ENCODE measurements around the gene SELENOO.

Gene SELENOO

DNA sequence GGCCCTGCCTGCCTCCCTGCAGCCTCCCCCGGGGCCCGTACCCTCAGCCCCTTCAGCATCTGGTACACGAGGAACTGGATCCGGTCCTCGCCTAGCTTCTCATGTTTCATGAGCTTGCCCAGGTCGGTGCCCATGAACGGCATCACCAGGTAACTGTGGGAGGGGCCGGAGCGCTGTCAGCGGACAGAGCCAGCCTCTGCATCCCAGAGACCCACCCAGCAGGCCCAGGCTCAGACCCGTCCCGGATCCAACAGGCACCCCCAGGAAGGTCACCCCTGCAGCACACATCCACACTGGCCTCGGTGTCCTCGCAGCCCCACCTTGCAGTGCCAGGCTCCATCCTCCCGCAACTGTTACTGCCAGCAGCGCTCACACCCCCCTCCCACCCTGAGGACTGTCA, 56.2 kb downstream of the SELENOO start:
- no peak for FAIRE-seq

DNA sequence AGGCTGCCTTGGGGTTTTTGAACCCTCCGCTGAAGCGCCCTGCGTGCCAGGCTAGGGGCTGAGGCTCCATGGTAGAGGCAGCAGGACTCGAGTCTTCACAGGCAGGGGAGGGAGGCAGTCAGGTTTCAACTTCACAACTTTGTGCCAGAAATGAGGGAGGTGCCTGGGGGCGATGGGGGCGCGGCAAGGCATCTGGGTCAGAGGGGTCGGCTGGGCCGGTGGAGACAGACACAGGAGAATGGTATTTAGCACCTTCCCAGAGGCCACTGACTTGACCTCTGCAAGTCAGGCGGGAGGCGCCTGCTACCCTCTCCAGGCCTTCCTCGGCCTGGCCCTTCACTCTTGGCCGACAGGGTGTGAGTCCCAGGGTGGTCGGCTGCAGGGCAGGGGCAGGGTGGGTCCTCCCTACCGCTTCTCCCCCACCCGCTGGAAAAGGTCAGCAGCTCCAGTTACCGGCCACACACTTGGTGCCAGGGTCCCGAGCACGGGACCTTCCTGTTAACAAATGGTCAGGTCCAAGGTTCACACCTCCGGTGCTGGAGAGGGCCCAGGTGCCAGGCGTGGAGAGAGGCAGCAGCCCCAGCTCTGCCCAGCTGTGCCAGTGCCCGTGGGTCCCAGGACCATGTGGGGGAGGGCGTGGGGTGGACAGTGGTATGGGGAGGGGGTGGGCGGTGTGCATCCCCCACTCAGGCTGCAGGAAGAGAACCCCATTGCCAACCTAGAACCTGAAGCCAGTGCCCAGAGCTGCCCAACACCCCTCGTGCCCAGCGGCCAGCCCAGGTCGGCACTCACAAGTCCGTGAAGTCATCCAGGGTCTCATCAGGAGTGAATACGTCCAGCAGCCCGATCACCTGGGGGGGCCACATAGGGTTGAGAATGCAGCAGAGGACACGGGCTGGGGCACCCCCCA, 56.9 kb downstream of the SELENOO start:
- FAIRE-seq = no peak

DNA sequence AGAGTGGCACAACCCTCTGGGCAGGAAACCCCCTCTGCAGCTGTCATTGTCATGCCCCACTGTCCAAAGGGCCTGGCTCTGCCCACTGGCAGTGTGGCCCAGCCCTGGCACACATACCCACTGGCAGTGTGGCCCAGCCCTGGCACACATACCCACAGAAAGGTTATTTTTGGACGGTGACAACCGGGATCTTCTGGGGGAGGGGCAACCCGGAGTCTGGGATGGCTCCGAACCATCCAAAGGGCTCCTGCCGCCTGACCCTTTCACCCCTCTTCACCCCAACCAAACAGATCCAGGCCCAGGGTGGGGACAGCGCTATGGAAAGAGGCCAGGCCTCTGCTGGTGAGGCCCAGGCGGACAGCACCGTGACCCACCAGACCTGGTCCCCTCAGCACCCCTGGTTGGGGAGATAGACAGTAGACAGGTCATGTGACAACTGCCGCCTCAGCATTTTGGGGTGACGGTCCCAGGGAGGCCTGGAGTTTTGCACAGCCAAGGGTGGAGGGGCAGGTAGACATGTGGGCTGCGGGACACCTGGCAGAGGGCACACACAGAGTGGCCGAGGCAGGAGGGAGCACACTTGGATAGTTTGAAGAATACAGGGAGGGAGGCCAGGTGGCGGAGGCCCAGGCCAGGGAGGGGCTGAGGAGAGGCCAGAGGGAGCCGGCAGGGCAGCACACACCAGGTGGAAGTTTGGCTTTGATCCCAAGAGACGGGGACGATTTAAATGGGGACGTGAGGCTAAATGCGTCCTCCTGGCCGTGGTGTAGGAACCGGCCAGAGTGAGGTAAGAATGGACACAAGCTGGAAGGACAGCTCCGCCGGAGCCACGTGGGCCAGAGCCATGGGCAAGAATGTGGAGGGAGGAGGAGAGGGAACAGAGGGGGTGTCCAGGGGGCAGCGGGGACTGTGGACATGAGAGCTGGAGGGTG, 57.8 kb downstream of the SELENOO start:
- FAIRE-seq = no peak

DNA sequence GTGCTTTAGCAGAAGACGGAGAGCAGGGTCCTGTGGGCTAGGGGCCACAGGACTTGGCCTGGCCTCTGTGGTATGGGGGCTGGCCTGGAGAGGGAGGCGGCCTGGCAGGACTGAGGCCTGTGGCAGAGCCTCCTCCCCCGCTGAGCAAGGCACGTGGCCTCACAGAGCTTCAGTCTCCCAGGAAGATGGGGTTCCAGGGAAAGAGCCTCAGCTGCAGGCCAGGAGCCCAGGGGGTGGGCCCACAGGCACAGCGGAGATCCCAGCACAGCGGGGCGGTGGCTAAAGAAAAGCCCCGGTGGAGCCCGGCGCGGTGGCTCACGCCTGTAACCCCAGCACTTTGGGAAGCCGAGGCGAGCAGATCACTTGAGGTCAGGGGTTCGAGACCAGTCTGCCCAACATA, 58.5 kb downstream of the SELENOO start:
- FAIRE-seq = no peak

DNA sequence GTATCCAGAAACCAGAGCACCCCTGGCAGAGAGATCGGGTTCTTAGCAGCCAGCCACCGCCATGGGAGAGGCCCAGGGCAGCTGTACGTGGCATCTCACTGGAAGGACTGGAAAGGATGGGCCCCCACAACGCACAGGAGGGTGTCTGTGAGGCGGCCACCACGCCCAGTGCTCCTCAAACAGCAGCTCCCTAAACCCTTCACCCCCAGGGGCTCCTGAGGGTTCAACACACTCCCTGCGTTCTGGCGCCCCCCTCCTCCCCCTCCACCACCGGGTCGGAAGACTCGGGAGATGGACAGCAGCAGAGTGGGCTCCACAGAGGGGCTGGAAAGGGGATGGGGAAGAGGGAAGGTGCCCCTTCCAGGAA, 59.6 kb downstream of the SELENOO start:
- no peak for FAIRE-seq

DNA sequence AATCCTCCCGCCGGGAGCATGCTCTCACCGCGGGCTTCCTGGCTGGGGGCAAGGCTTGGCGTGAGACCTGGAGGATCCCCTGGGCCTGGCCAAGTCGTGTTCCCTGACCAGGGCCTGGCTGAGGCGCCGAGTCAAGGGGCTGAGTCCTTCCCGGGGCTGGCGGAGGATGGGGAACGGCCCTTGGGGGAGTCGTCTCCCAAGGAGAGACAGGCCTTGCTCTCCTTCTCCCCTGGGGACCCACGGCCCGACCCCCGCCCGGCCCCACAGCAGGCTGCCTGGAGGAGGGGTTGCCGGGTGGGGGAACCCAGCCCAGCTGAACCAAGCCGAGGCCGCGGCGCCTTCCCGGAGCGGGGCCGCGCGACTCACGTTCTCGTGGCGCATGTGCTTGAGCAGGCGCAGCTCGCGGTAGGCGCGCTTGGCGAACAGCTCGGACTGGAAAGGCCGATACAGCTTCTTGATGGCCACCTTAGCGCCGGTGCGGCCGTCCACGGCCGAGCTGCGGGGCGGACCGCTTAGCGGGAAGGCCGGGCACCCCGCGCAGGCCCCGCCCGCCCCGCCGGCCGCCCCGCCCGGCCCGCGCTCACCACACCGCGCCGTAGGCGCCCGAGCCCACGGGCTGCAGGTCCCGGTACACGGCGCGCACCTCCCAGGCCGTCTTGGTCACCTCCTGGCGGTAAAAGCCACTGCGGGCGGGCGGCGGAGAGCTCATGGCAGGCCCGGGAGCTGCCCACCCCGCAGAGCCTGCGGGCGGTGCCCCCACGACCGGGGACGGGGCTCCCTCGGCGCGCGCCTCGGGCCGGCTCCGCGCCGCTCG, 60.2 kb downstream of the SELENOO start:
- FAIRE-seq = no peak

DNA sequence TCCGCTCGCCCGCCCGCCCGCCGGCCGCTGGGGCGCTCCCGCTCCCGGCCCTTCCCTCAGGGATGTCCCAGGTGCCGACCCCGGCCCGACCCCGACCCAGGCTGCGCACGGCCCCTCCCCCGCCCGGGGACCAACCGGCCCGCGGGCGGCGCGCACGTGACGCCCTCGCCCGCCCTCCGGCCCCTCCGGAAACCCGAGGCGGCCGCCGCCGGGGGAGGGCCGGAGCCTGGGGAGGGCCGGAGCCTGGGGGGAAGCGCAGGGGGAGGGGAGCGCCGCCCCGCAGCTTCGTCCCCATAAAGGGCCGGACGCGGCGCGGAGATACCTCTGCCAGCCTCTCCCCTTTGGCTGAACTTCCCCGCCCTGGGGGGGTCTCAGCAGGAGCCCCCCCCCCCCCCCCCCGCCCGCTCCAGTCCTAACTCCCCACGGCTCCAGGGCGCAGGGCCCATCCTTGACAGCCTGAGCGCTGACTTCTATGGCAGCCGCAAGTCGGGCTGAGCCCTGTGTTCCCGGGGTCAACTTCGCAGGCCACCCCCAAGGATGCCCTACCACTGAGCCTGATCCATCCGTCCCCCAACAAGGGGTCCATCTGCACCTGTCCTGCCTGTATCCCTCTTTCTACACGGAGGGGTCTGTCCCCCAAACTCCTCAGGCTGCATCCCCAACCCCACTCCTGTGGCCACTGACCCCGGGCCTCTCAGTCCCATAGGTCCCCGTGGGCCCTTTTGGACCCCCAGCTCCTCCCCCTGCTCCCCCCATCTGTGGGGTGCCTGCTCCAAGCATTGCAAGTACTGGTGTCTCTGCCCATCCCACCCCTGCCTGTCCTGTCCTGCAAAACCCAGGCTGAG, 61.0 kb downstream of the SELENOO start, which contains the start of gene MAPK12:
MAPK12 (minus strand) TSS at position 69 of the 845 bp plus-strand sequence. CDS start 174 bp downstream, outside the sequence.
- no peak for FAIRE-seq

DNA sequence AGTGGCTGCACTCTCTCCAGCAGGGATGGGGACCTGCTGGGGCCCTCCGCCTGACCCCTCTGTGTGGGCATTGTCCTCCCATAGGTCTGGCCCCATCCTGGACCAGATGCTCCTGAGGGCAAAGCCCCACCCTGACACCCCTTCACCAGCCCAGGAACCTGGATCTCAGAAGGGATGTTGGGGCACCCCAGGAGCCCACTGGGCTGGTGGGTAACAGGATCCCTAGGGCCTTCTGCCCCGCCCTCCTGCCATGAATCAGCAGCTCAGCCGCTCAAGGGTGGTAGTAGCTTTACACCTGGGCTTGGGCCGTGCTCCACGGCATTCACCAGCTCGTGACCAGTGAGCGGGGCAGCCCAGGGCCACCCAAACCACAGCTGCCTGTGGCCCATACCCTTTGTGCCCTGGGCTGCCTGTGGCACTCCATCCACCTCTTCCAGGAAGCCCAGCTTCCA, 61.7 kb downstream of the SELENOO start:
- FAIRE-seq = no peak

DNA sequence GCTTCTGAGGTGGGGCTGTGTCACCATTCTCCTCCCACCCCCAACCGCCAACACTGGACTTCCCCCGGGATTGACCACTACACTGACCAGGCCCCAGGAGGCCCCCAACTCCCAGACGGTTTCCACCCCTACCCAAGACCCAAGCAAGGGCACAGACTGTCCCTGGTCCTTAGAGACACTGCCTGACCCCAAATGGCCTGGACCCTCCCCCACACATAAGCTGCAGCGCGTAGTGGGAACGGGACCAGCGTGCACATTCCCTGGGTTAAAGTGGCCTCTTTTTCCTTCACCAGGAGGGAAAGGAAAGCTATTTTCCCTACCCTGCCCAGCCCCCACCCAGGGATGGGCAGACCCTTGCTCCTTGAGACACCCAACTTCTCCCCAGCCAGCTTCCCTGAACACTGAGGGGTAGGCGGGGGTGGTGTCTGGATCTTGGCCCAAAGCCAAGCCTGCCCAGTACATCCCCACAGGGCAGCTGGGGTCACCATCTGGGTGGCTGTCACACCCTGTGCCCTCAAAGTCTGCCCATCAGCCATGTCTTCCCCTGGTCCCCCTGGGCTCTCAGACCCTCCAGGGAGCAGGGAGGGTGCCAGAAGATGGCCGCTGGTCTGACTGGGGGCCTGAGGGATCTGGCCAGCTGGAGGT, 62.3 kb downstream of the SELENOO start:
- FAIRE-seq = no peak

DNA sequence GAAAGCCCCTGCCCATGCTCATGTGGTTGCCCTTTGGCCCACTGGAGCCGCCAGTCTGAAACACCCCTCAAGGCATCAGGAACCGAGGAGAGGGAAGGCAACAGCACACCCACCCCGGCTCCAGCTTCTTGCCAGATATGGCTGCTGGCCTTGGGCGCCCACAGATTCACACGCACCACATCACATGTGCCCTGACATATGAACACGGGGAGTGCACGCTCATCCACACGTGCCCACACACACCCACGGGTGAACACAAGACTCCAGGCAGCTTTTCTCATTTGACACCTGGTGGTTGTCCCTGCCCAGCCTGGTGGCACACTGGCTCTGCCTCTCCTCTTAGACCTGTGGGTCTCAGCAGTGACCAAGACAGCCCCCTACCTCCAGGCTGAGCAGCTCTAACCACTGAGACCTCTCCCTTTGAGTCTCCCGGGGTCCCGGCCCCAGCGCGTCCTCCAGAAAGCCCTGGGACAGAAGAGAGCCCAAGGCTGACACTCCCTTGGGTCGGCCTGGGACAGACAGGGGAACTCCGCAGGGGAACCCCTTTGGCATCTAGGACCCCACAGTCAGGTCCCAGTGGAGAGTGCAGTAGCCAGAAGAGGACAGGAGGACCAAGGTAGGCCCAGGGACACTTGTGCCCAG, 63.4 kb downstream of the SELENOO start:
- FAIRE-seq = no peak

DNA sequence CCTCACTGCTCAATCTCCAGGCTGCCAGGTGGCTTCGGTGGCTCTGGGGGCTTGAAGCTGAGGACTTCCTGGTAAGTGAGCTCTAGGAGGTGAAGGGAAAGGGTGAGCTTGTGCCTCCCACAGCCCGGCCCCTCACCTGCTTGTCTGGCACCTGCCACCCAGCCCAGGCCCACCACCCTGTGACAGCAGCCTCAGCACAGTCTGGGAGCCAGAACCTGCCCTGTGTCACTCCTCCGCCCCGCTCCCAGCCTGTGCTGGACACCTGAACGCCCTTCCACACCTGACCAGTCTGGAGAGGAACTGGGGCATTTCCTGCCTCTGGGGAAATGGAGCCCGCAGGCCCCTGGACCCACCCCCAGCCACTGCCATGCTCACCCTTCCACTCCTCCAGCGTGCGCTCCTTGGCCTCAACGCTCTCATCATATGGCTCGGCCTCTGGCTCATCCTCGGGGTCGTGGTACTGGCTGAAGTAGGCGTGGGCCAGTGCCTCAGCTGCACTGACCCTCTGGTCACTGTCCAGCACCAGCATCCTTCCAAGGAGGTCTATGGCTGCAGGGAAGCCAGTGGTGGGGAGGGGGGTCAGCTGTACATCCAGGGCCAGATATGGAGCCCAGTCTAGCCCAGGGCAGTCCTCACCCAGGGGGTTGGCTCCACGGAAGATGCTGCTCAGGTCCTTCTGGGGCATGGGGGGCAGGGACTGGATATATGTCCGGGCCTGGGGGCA, 64.3 kb downstream of the SELENOO start:
- no peak for FAIRE-seq

DNA sequence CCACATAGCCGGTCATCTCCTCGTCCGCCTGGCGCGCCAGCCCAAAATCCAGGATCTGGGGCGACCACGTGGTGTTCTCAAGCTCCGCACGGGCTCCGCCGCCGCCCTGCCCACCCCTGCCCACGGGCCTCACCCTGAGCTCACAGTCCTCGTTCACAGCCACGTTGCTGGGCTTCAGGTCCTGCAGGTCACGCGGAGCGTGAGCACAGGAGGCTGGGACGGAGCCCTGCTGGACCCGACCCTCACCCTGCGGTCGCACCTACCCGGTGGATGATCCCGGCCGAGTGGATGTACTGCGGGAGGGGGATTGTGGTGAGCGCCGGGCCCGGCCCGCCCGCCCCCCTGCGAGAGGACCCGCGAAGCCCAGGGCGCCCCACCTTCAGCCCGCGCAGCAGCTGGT, 66.2 kb downstream of the SELENOO start:
- FAIRE-seq = no peak
